Trophoblast cell (in vitro differentiated cells and primary cell): ENCODE data around the gene AP1S3.

Experiments used
- DNase-seq, 2 donors: peaks; one replicate each; pipeline ENCODE4 v3.0.0-alpha.2; 2016
- H2AFZ ChIP-seq: 2 replicates; pipeline ENCODE4 v1.6.1; 2013; ENCODE audit warnings: low read length, moderate library complexity, mild to moderate bottlenecking; ENCODE audit not compliant: insufficient read depth, poor library complexity
- H2AK5ac ChIP-seq: 2 replicates; pipeline ENCODE4 v1.6.1; 2013; ENCODE audit warnings: mild to moderate bottlenecking, low read length
- H2BK120ac ChIP-seq: 2 replicates; pipeline ENCODE4 v1.6.1; 2013; ENCODE audit warnings: low read length, mild to moderate bottlenecking, moderate library complexity; ENCODE audit not compliant: insufficient read depth, poor library complexity
- H2BK12ac ChIP-seq: 2 replicates; pipeline ENCODE4 v1.6.1; 2013; ENCODE audit warnings: mild to moderate bottlenecking, low read length, moderate library complexity
- H2BK5ac ChIP-seq: 2 replicates; pipeline ENCODE4 v1.6.1; 2013; ENCODE audit warnings: low read length, low read depth, moderate library complexity, mild to moderate bottlenecking; ENCODE audit not compliant: poor library complexity
- H3K14ac ChIP-seq: 2 replicates; pipeline ENCODE4 v1.6.1; 2013; ENCODE audit warnings: mild to moderate bottlenecking, low read length
- H3K18ac ChIP-seq: 2 replicates; pipeline ENCODE4 v1.6.1; 2013; ENCODE audit warnings: mild to moderate bottlenecking, low read length
- H3K23ac ChIP-seq: 2 replicates; pipeline ENCODE4 v1.6.1; 2013; ENCODE audit warnings: low read length
- H3K27ac ChIP-seq: 2 replicates; pipeline ENCODE4 v1.5.1; 2013; ENCODE audit warnings: low read depth, mild to moderate bottlenecking, inconsistent platforms, low read length, moderate library complexity
- H3K27me3 ChIP-seq: 2 replicates; pipeline ENCODE4 v1.6.1; 2013; ENCODE audit warnings: inconsistent platforms, mild to moderate bottlenecking, low read length, moderate library complexity; ENCODE audit not compliant: insufficient read depth
- H3K36me3 ChIP-seq, 2 experiments: 1 replicate in 1 of 2; 2 replicates in 1 of 2; pipeline ENCODE4 v1.6.1; 2013; ENCODE audit warnings: low read length in 2 of 2, mild to moderate bottlenecking in 2 of 2, moderate library complexity in 1 of 2; ENCODE audit not compliant: insufficient read depth in 2 of 2, control insufficient read depth in 1 of 2
- H3K4ac ChIP-seq: 2 replicates; pipeline ENCODE4 v1.6.1; 2013; ENCODE audit warnings: low read depth, mild to moderate bottlenecking, low read length, moderate library complexity
- H3K4me1 ChIP-seq, 2 experiments: 1 replicate in 1 of 2; 2 replicates in 1 of 2; pipeline ENCODE4 v1.6.1; 2013; ENCODE audit warnings: low read length in 2 of 2, mild to moderate bottlenecking in 2 of 2, moderate library complexity in 1 of 2; ENCODE audit not compliant: insufficient read depth in 2 of 2, control insufficient read depth in 1 of 2
- H3K4me2 ChIP-seq: 2 replicates; pipeline ENCODE4 v1.6.1; 2013; ENCODE audit warnings: inconsistent platforms, mild to moderate bottlenecking, low read length, moderate library complexity
- H3K4me3 ChIP-seq: 2 replicates; pipeline ENCODE4 v1.5.1; 2013; ENCODE audit warnings: mild to moderate bottlenecking, low read depth, low read length, inconsistent platforms
- H3K79me1 ChIP-seq: one replicate; pipeline ENCODE4 v1.6.1; 2013; ENCODE audit warnings: low read length
- H3K79me2 ChIP-seq: 2 replicates; pipeline ENCODE4 v1.6.1; 2013; ENCODE audit warnings: low read length, mild to moderate bottlenecking; ENCODE audit not compliant: control insufficient read depth, insufficient read depth, poor library complexity
- H3K9ac ChIP-seq: 2 replicates; pipeline ENCODE4 v1.6.1; 2013; ENCODE audit warnings: mild to moderate bottlenecking, low read length
- H3K9me3 ChIP-seq: 2 replicates; pipeline ENCODE4 v1.6.1; 2013; ENCODE audit warnings: low read depth, mild to moderate bottlenecking, control low read depth, inconsistent platforms, low read length; ENCODE audit not compliant: insufficient read depth
- H4K12ac ChIP-seq: 2 replicates; pipeline ENCODE4 v1.6.1; 2013; ENCODE audit warnings: low read depth, mild to moderate bottlenecking, low read length, moderate library complexity
- H4K8ac ChIP-seq: 2 replicates; pipeline ENCODE4 v1.6.1; 2013; ENCODE audit warnings: low read depth, mild to moderate bottlenecking, low read length, moderate library complexity
- H4K91ac ChIP-seq: one replicate; pipeline ENCODE4 v1.6.1; 2013; ENCODE audit warnings: low read depth, mild to moderate bottlenecking, low read length, moderate library complexity
- WGBS: extraction: QIAGEN DNeasy Blood & Tissue Kit; methylation state at CpG from one replicate; pipeline ENCODE4 v1.1.7; 2013; ENCODE audit warnings: missing lambda C conversion rate; ENCODE audit not compliant: insufficient read length, insufficient coverage; ENCODE audit errors: extremely low coverage; 5-methylcytosine and 5-hydroxymethylcytosine counted together

Gene AP1S3

DNA sequence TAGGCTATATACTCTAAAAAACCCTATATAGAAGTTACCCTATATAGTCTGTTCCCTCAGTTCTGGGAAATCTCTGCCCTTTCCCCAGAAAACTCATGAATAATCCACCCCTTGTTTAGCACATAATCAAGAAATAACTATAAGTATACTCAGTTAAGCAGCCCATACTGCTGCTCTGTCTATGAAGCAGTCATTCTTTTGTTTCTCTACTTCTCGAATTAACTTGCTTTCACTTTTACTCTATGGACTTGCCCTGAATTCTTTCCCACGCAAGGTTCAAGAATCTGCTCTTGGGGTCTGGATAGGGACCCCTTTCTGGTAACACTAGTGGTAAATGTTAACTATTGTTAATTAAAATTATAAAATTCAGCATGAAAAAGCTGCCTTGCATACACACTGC, 17.4 kb upstream of the AP1S3 start:
- Histone ChIP-seq H4K8ac (no peak overlapping the region), H3K4me2 (no peak overlapping the region), H4K12ac (no peak overlapping the region), H3K27ac (no peak overlapping the region), H3K4me1 (peaks cover 2% of the 10 kb centered on the region in 2 experiments), H4K91ac (no peak overlapping the region), H3K23ac (no peak overlapping the region), H2BK120ac (no peak overlapping the region), H2BK5ac (no peak overlapping the region), H3K14ac (no peak overlapping the region), H3K79me1 (no peaks in the 10 kb centered on the region), H3K9ac (no peak overlapping the region), H3K18ac (no peak overlapping the region), H3K4me3 (no peak overlapping the region), H3K36me3 (peaks cover 2 to 3% of the 10 kb centered on the region in 2 experiments), H3K27me3 (no peaks in the 10 kb centered on the region), H2AK5ac (no peak overlapping the region), H3K4ac (no peak overlapping the region), H3K79me2 (no peaks in the 10 kb centered on the region), H2AFZ (no peak overlapping the region), H3K9me3 (peaks cover 2% of the 10 kb centered on the region), H2BK12ac (no peak overlapping the region)
- DNase-seq: no peak
- no CpG with 5 or more reads among the region's 2 CpGs for WGBS

DNA sequence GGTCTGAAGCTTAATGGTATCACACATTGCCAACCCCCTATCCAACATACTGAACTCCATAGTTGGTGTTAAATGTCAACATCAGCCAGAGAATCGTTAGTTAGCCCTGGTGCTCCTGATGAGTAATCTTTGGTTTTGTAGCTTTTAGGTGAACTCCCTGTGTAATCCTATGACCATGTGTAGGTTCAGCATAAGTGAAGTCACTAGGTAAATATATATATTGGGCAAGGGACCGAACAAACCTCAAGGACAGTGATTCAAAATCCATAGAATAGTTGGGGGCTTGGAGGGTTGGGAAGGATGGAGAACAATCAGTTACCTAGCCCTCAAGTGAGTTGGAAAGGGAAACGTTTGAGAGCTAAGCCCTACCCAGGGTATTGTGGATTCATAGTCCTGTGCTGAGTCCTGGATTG, 16.0 kb upstream of the AP1S3 start:
- DNase-seq: no peak
- no peaks in the 10 kb centered on the region for H3K79me1 ChIP-seq
- no peak overlapping the region for H3K4ac ChIP-seq
- H3K9ac ChIP-seq: no peak overlapping the region
- no peak overlapping the region for H2BK12ac ChIP-seq
- no peak overlapping the region for H2BK120ac ChIP-seq
- no peak overlapping the region for H3K27ac ChIP-seq
- no peak overlapping the region for H4K91ac ChIP-seq
- no peak overlapping the region for H2AK5ac ChIP-seq
- H3K4me2 ChIP-seq: no peak overlapping the region
- H3K18ac ChIP-seq: no peak overlapping the region
- H3K4me3 ChIP-seq: no peak overlapping the region
- no peak overlapping the region for H2AFZ ChIP-seq
- no peak overlapping the region for H4K12ac ChIP-seq
- WGBS: no CpG with 5 or more reads among the region's 3 CpGs
- no peaks in the 10 kb centered on the region for H3K27me3 ChIP-seq
- no peak overlapping the region for H3K23ac ChIP-seq
- no peak overlapping the region for H3K14ac ChIP-seq
- H2BK5ac ChIP-seq: no peak overlapping the region
- H3K9me3 ChIP-seq: peaks cover 2% of the 10 kb centered on the region
- H3K4me1 ChIP-seq: peaks cover 2% of the 10 kb centered on the region in 2 experiments
- H4K8ac ChIP-seq: no peak overlapping the region
- no peaks in the 10 kb centered on the region for H3K79me2 ChIP-seq
- peaks cover 2 to 3% of the 10 kb centered on the region in 2 experiments for H3K36me3 ChIP-seq

DNA sequence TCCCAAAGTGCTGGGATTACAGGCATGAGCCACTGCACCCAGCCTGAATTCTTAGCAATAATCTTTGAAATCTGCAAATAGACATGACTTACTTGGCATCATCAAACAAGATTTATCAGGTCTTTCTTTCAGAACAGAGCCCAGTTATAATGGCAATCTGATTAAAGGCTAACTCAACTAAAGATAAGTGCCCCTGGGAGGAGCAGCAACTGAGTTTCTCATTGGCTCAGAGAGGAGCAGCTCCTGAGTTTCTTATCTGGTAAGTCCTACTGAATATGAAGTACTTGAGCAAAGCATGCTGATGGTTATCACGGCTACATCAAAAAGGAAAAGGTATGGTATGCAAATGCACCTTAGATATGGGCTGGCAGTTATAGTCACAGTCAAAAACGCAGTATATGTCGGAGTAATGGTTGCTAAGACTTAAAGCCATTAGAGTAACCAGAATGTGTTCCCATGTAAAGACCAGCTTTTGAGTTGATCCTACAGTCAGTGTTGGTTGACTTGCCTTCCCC, 15.0 kb upstream of the AP1S3 start:
- Histone ChIP-seq H4K91ac (no peak overlapping the region), H4K8ac (no peak overlapping the region), H3K14ac (no peak overlapping the region), H3K4ac (no peak overlapping the region), H2BK12ac (no peak overlapping the region), H4K12ac (no peak overlapping the region), H3K4me2 (no peak overlapping the region), H3K79me2 (no peaks in the 10 kb centered on the region), H3K18ac (no peak overlapping the region), H3K9me3 (peaks cover 2% of the 10 kb centered on the region), H2BK120ac (no peak overlapping the region), H3K27ac (no peak overlapping the region), H3K23ac (no peak overlapping the region), H3K4me1 (peaks cover 2% of the 10 kb centered on the region in 2 experiments), H2AFZ (no peak overlapping the region), H3K4me3 (no peak overlapping the region), H3K27me3 (no peaks in the 10 kb centered on the region), H3K9ac (no peak overlapping the region), H3K79me1 (no peaks in the 10 kb centered on the region), H2BK5ac (no peak overlapping the region), H2AK5ac (no peak overlapping the region), H3K36me3 (peaks cover 2 to 3% of the 10 kb centered on the region in 2 experiments)
- WGBS: no CpG with 5 or more reads among the region's 3 CpGs
- peak; percentile 49 to 91 for DNase-seq

DNA sequence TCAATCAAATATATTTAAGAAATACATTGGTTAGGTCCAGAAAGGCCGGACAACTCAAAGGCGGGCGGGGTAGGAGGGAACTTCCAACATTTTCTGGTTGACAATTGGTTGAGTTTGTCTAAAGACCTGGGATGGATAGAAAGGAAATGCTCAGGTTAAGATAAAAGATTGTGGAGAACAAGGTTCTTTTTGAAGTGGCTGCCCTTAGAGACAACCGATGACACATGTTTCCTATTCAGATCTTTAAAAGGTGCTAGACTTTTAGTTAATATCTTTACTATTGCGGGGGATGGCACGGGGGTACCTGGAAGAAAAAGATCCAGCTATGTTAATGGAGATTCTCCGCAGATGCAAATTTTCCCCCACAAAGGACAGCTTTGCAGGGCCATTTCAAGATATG, 10.0 kb upstream of the AP1S3 start:
- H3K14ac ChIP-seq: no peak overlapping the region
- H3K9me3 ChIP-seq: peaks cover 2% of the 10 kb centered on the region
- no peak overlapping the region for H3K23ac ChIP-seq
- peaks cover 2 to 3% of the 10 kb centered on the region in 2 experiments for H3K36me3 ChIP-seq
- no peak overlapping the region for H4K91ac ChIP-seq
- no CpG with 5 or more reads among the region's 7 CpGs for WGBS
- no peak overlapping the region for H3K9ac ChIP-seq
- no peak for DNase-seq
- no peak overlapping the region for H3K18ac ChIP-seq
- H3K4me3 ChIP-seq: no peak overlapping the region
- no peak overlapping the region for H2AK5ac ChIP-seq
- no peak overlapping the region for H3K4me2 ChIP-seq
- H2AFZ ChIP-seq: no peak overlapping the region
- H3K79me1 ChIP-seq: no peaks in the 10 kb centered on the region
- H4K8ac ChIP-seq: no peak overlapping the region
- no peaks in the 10 kb centered on the region for H3K79me2 ChIP-seq
- no peaks in the 10 kb centered on the region for H3K4me1 ChIP-seq
- H2BK5ac ChIP-seq: no peak overlapping the region
- no peaks in the 10 kb centered on the region for H3K27me3 ChIP-seq
- H4K12ac ChIP-seq: no peak overlapping the region
- H3K4ac ChIP-seq: no peak overlapping the region
- H2BK12ac ChIP-seq: no peak overlapping the region
- H2BK120ac ChIP-seq: no peak overlapping the region
- H3K27ac ChIP-seq: no peak overlapping the region
